Right cardiac atrium (tissue), 5 donors: ENCODE results near the gene MMP17. TPM values are rescaled to one million over a fixed set of nuclear protein-coding genes. Genes with fewer than 3 reads are reported as not detected.

Experiments
- ATAC-seq, 2 donors: fragments of 200-7000 bp; cut with Tn5 transposase; one replicate each; pipeline versions ENCODE4 v1.8.0 to v1.9.1; 2020; ENCODE audit warnings: moderate library complexity in 2 of 2, mild to moderate bottlenecking in 1 of 2
- DNase-seq, 3 donors: peaks; one replicate each; pipeline ENCODE4 v3.0.0-alpha.2; 2020
- H3K27ac ChIP-seq: one replicate; pipeline ENCODE4 v1.5.1; 2013; ENCODE audit warnings: mild to moderate bottlenecking, low read length, control low read depth, moderate library complexity
- H3K27me3 ChIP-seq: one replicate; pipeline ENCODE4 v1.6.1; 2013; ENCODE audit not compliant: control insufficient read depth, insufficient read depth
- H3K4me1 ChIP-seq: one replicate; pipeline ENCODE4 v1.6.1; 2013; ENCODE audit warnings: low read length; ENCODE audit not compliant: control insufficient read depth, insufficient read depth
- H3K4me3 ChIP-seq: one replicate; pipeline ENCODE4 v1.5.1; 2013; ENCODE audit warnings: low read length, control low read depth
- H3K9me3 ChIP-seq: one replicate; pipeline ENCODE4 v1.6.1; 2013; ENCODE audit warnings: low read length; ENCODE audit not compliant: control insufficient read depth
- WGBS: extraction: QIAGEN DNeasy Blood & Tissue Kit; methylation state at CpG from one replicate; pipeline ENCODE4 v1.1.7; 2013; 5-methylcytosine and 5-hydroxymethylcytosine counted together
- intact Hi-C, 4 donors: fragments of 100-400 bp; cut with DNase I; formaldehyde crosslinking; loops; one replicate each; pipeline versions ENCODE4 v1.11.0 to v1.14.0; 2022 to 2023
- polyA plus RNA-seq: library from polyadenylated mRNA; stranded (reverse); fragments of 200-250 nt; gene quantifications from one replicate; pipeline ENCODE4 v1.2.3, GENCODE V29; 2013
- total RNA-seq, 4 donors: library from RNA; stranded (reverse); fragmentation: NEBNext Ultra II Directional; extraction: Animal tissue kit (Norgen Biotek cat#: 25700); gene quantifications; one replicate each; pipeline ENCODE4 v1.2.1, GENCODE V29; 2021
- donor health status: healthy with polysubstance abuse.
- donor health status: DM: no; HTN: yes; CAD: no.
- donor health status: DM: no; HTN: no; CAD: no.
- donor health status: DM: no; HTN: yes; CAD: no; lungs with severe emphysema.
- donor health status: DM: yes; HTN: yes; CAD: no.

The MMP17 gene
- total and polyA plus RNA-seq, 5 donors: 0.89 to 2.4 (median 1.4) TPM

- Histone ChIP-seq H3K4me1 (no peaks in the 10 kb centered on the region), H3K27me3 (no peaks in the 10 kb centered on the region), H3K4me3 (peak overlapping the region; percentile 48), H3K27ac (peak overlapping the region; percentile 15), H3K9me3 (no peaks in the 10 kb centered on the region)
- peak in 2 of 3 donors; percentile 65 to 72 for DNase-seq
- ATAC-seq: no peak
- intact Hi-C loops: loop anchor here in 1 of 4 donors (10.0 kb wide), 1 partner anchor 103 kb away; no protein-coding TSS in a partner anchor
- WGBS: 30% methylated on average over 16 of the region's 16 CpGs
Measured at GRCh38 chr12:131831635-131832041, 3.4 kb downstream of the MMP17 start.

GRCh38 chr12:131832321-131833231 is 4.4 kb downstream of the MMP17 start:
- H3K27me3 ChIP-seq: no peaks in the 10 kb centered on the region
- WGBS: 42% methylated on average over 31 of the region's 31 CpGs
- intact Hi-C loops: loop anchor here in 1 of 4 donors (10.0 kb wide), 1 partner anchor 102 kb away; no protein-coding TSS in a partner anchor
- ATAC-seq: no peak
- H3K9me3 ChIP-seq: no peaks in the 10 kb centered on the region
- DNase-seq: peak; percentile 76 to 87 (median 87)
- no peak overlapping the region for H3K4me3 ChIP-seq
- H3K27ac ChIP-seq: no peak overlapping the region
- no peaks in the 10 kb centered on the region for H3K4me1 ChIP-seq

- peak in 1 of 3 donors; percentile 49 for DNase-seq
Measured at GRCh38 chr12:131833288-131833895, 5.2 kb downstream of the MMP17 start.

GRCh38 chr12:131833896-131834641 is 5.9 kb downstream of the MMP17 start:
- Histone ChIP-seq H3K4me3 (no peak overlapping the region), H3K9me3 (no peaks in the 10 kb centered on the region), H3K27ac (no peak overlapping the region), H3K4me1 (no peaks in the 10 kb centered on the region), H3K27me3 (no peaks in the 10 kb centered on the region)
- 46% methylated on average over 23 of the region's 23 CpGs for WGBS
- peak in 1 of 3 donors; percentile 45 for DNase-seq
- no peak for ATAC-seq
- intact Hi-C loops: loop anchor here in 1 of 4 donors (10.0 kb wide), 1 partner anchor 101 kb away; no protein-coding TSS in a partner anchor

More at GRCh38 chr12:131833288-131833895, 5.2 kb downstream of the MMP17 start:
- no peak for ATAC-seq
- Histone ChIP-seq H3K27me3 (no peaks in the 10 kb centered on the region), H3K4me3 (no peak overlapping the region), H3K4me1 (no peaks in the 10 kb centered on the region), H3K27ac (no peak overlapping the region), H3K9me3 (no peaks in the 10 kb centered on the region)
- 80% methylated on average over 23 of the region's 23 CpGs for WGBS
- intact Hi-C loops: loop anchor here in 1 of 4 donors (10.0 kb wide), 1 partner anchor 101 kb away; no protein-coding TSS in a partner anchor

- no peaks in the 10 kb centered on the region for H3K27me3 ChIP-seq
- H3K4me1 ChIP-seq: no peaks in the 10 kb centered on the region
- no peaks in the 10 kb centered on the region for H3K9me3 ChIP-seq
- H3K27ac ChIP-seq: no peak overlapping the region
- no peak overlapping the region for H3K4me3 ChIP-seq
- intact Hi-C loops: loop anchor here in 1 of 4 donors (10.0 kb wide), 1 partner anchor 100 kb away; no protein-coding TSS in a partner anchor
- 69% methylated on average over 20 of the region's 20 CpGs for WGBS
- peak in 1 of 3 donors; percentile 14 for DNase-seq
- no peak for ATAC-seq
Measured at GRCh38 chr12:131834798-131835615, 6.8 kb downstream of the MMP17 start.

- no peaks in the 10 kb centered on the region for H3K4me1 ChIP-seq
- WGBS: 70% methylated on average over 7 of the region's 7 CpGs
- DNase-seq (peak in 1 of 3 donors; percentile 26), ATAC-seq (no peak)
- H3K9me3 ChIP-seq: no peaks in the 10 kb centered on the region
- H3K4me3 ChIP-seq: no peak overlapping the region
- no peaks in the 10 kb centered on the region for H3K27me3 ChIP-seq
- intact Hi-C loops: loop anchor here in 1 of 4 donors (10.0 kb wide), 1 partner anchor 99 kb away; no protein-coding TSS in a partner anchor
- no peak overlapping the region for H3K27ac ChIP-seq
Measured at GRCh38 chr12:131835616-131836171, 7.5 kb downstream of the MMP17 start.

- WGBS: 52% methylated on average over 3 of the region's 3 CpGs
- Histone ChIP-seq H3K9me3 (no peaks in the 10 kb centered on the region), H3K4me3 (no peak overlapping the region), H3K27ac (no peak overlapping the region), H3K4me1 (no peaks in the 10 kb centered on the region), H3K27me3 (no peaks in the 10 kb centered on the region)
- ATAC-seq (no peak), DNase-seq (peak in 1 of 3 donors; percentile 40)
- intact Hi-C loops: loop anchor here in 1 of 4 donors (10.0 kb wide), 1 partner anchor 99 kb away; no protein-coding TSS in a partner anchor
Measured at GRCh38 chr12:131836193-131836592, 8.0 kb downstream of the MMP17 start.

- no peak overlapping the region for H3K4me3 ChIP-seq
- H3K9me3 ChIP-seq: no peaks in the 10 kb centered on the region
- ATAC-seq (no peak), DNase-seq (peak in 1 of 3 donors; percentile 47)
- intact Hi-C loops: loop anchor here in 1 of 4 donors (10.0 kb wide), 1 partner anchor 98 kb away; no protein-coding TSS in a partner anchor
- WGBS: 76% methylated on average over 13 of the region's 13 CpGs
- H3K27me3 ChIP-seq: no peaks in the 10 kb centered on the region
- H3K4me1 ChIP-seq: no peaks in the 10 kb centered on the region
- no peak overlapping the region for H3K27ac ChIP-seq
Measured at GRCh38 chr12:131836714-131837397, 8.7 kb downstream of the MMP17 start.

GRCh38 chr12:131840643-131841416 is 12.6 kb downstream of the MMP17 start:
- intact Hi-C loops: no loop called here
- DNase-seq: peak in 1 of 3 donors; percentile 28
- no peak overlapping the region for H3K27ac ChIP-seq
- H3K27me3 ChIP-seq: no peaks in the 10 kb centered on the region
- no peaks in the 10 kb centered on the region for H3K4me1 ChIP-seq
- no peaks in the 10 kb centered on the region for H3K9me3 ChIP-seq
- 87% methylated on average over 46 of the region's 46 CpGs for WGBS
- no peak overlapping the region for H3K4me3 ChIP-seq
- ATAC-seq: no peak
